HCT116 (cell line): ENCODE results near the gene PGS1.

ENCODE experiments used
- EZH2 ChIP-seq: fragments of 200-600 bp; sonication (generic); IDR thresholded peaks from 2 replicates; pipeline ENCODE4 v1.6.1; 2017; ENCODE audit warnings: antibody characterized with exemption, mixed run types
- POLR2A ChIP-seq: IDR thresholded peaks from 2 replicates; pipeline ENCODE4 v1.7.0; 2011; ENCODE audit warnings: borderline replicate concordance; ENCODE audit not compliant: insufficient read depth, insufficient read length; ENCODE audit errors: extremely low read depth

GRCh38 chr17:78344666-78345065 lies 33.8 kb upstream of the PGS1 start:
- TF ChIP-seq POLR2A (no peak), EZH2 (no peak)
